Activated CD4-positive, alpha-beta T cell treated with anti-CD3 and anti-CD28 coated beads for 36 hours (primary cell): ENCODE data around the gene TPI1. TPM values are rescaled to one million over a fixed set of nuclear protein-coding genes. Genes with fewer than 3 reads are reported as not detected.

Experiments used
- ATAC-seq: fragments of 200-7000 bp; cut with Tn5 transposase; one replicate; pipeline ENCODE4 v1.10.0; 2021; ENCODE audit warnings: mild to moderate bottlenecking, moderate library complexity
- CTCF ChIA-PET: fragments of 350-600 bp; sonication (Branson Sonifier 250); formaldehyde crosslinking; loops from one replicate; lab custom pipeline; 2021; ENCODE audit warnings: antibody characterized with exemption; lab: Charles Lee
- POLR2A ChIA-PET: fragments of 350-600 bp; sonication (Branson Sonifier 250); formaldehyde crosslinking; loops from one replicate; lab custom pipeline; 2021; ENCODE audit warnings: antibody characterized with exemption, inconsistent platforms; lab: Charles Lee
- DNase-seq: peaks from one replicate; pipeline ENCODE4 v3.0.0-alpha.2; 2020
- H3K27ac Mint-ChIP-seq: one replicate; pipeline ENCODE4 v1.8.0; 2021; ENCODE audit warnings: mixed read lengths
- H3K27me3 Mint-ChIP-seq: one replicate; pipeline ENCODE4 v1.8.0; 2021; ENCODE audit warnings: mixed read lengths
- H3K36me3 Mint-ChIP-seq: one replicate; pipeline ENCODE4 v1.8.0; 2021; ENCODE audit warnings: low read depth, mixed read lengths
- H3K4me1 Mint-ChIP-seq: one replicate; pipeline ENCODE4 v1.8.0; 2021; ENCODE audit warnings: mixed read lengths
- H3K4me3 Mint-ChIP-seq: one replicate; pipeline ENCODE4 v1.8.0; 2021; ENCODE audit warnings: mild to moderate bottlenecking, moderate library complexity, mixed read lengths
- H3K9me3 Mint-ChIP-seq: one replicate; pipeline ENCODE4 v1.8.0; 2021; ENCODE audit warnings: low read depth, mixed read lengths
- intact Hi-C, 2 experiments: fragments of 100-400 bp; cut with DNase I in 1 of 2; cut with micrococcal nuclease in 1 of 2; formaldehyde crosslinking; loops; one replicate each; pipeline versions ENCODE4 v1.14.2 to v1.15.1; 2022 to 2024; cut with DNase I, micrococcal nuclease
- total RNA-seq, 2 experiments: library from RNA; stranded (reverse); gene quantifications; one replicate each; pipeline ENCODE4 v1.2.3, GENCODE V29; 2021

Gene TPI1
- total RNA-seq, 2 experiments from 2014 or later: 1,824 to 2,753 TPM

DNA sequence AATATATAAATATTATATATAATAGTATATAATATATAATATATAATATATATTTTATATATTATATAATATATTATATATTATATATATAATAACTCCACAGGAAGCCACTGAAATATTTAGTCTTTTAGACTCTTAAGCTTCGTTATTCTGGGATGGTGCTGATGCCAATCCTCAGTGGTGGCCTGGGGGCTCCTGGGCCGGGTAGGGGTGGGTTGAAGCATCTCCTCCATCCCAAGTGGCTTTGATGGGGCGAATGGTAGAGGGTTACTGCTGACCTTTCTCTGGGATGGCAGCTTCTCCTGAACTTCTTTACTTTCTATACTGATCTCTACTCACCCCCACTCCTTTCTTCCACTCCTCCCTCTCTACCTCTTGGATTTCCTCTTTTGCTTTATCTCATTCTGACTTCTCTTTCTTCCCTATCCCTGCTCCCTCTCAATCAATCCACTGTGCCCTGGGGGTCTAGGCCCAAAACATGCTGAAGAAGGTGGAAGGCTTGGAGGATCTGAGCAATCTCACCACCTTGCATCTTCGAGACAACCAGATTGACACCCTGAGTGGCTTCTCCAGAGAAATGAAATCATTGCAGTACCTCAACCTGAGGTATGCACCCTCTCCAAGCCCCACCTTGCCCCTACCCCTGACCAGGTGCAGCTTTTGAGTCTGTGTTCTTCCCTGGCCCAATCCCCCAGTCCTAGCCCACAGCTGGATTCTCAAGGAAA is 42.3 kb downstream of the TPI1 start:
- H3K4me3 Mint-ChIP-seq: no peak overlapping the region
- ATAC-seq (no peak), DNase-seq (no peak)
- CTCF ChIA-PET: interaction anchor here (0.6 to 1.9 kb wide), 5 partner anchors 28 to 425 kb away, joined by 4 to 5 read pairs (median 4); no protein-coding TSS in a partner anchor
- no peak overlapping the region for H3K27ac Mint-ChIP-seq
- POLR2A ChIA-PET: no interaction called here
- intact Hi-C loops: no loop called here
- H3K36me3 Mint-ChIP-seq: no peaks in the 10 kb centered on the region
- H3K4me1 Mint-ChIP-seq: peaks cover 14% of the 10 kb centered on the region
- H3K27me3 Mint-ChIP-seq: no peaks in the 10 kb centered on the region
- no peaks in the 10 kb centered on the region for H3K9me3 Mint-ChIP-seq

DNA sequence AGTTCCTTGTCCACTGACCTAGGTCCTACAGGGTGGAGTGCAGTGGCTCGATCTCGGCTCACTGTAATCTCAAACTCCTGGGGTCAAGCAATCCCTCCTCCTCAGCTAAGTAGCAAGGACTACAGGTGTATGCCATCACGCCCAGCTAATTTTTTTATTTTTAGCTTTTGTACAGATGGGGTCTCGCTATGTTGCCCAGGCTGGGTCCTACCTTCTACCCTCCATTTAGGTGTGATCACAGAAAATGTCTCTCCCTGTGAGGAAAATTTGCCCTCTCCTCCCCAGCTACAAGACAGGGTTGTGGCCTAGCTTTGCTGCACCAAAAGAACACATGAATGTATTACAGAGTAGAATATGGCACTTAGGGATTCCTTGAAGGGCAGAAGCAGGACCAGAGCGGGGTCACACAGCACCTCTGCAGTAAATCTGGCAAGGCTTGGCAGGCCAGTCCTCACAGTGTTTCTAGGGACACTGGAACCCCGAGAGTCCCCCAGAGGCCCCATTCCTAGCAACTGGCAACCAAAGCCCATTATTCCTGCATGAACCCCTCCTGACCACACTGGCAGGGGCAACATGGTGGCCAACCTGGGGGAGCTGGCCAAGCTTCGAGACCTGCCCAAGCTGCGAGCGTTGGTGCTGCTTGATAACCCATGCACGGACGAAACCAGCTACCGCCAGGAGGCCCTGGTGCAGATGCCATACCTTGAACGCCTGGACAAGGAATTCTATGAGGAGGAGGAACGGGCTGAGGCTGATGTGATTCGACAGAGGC is 45.0 kb downstream of the TPI1 start:
- Mint-ChIP-seq H3K27ac (no peak overlapping the region), H3K27me3 (no peaks in the 10 kb centered on the region), H3K4me1 (peaks cover 33% of the 10 kb centered on the region), H3K9me3 (no peaks in the 10 kb centered on the region), H3K4me3 (no peak overlapping the region), H3K36me3 (peaks cover 23% of the 10 kb centered on the region)
- CTCF ChIA-PET: interaction anchor here (0.6 to 1.6 kb wide), 10 partner anchors 10 to 349 kb away, joined by 3 to 7 read pairs (median 3); partner anchors contain the start of gene USP5
- ATAC-seq: no peak
- POLR2A ChIA-PET: interaction anchor here (1.0 kb wide), 1 partner anchor 31 kb away, joined by 3 read pairs; the partner anchor contains the start of genes C12orf57 and RNU7-1
- DNase-seq: no peak
- intact Hi-C loops: no loop called here

DNA sequence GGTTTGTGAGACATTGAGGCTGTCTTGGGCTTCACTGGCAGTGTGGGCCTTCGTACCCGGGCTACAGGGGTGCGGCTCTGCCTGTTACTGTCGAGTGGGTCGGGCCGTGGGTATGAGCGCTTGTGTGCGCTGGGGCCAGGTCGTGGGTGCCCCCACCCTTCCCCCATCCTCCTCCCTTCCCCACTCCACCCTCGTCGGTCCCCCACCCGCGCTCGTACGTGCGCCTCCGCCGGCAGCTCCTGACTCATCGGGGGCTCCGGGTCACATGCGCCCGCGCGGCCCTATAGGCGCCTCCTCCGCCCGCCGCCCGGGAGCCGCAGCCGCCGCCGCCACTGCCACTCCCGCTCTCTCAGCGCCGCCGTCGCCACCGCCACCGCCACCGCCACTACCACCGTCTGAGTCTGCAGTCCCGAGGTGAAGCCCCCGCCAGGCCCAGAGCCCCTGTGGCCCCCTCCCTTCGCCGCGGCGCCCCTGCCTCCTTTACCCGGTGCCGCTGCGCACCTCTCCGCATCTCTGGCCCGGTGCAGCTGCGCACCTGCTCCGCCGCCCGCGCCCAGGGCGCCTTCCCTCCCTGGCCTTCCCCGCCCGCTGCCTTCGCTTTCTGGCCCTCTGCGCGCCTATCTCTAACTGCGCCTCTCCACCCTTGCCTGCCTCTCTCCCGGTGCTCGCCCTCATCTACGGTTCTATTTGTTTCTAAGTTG is 47.1 kb downstream of the TPI1 start, which contains the start of gene ENO2:
ENO2 (plus strand) TSS at position 335 of the 701 bp plus-strand sequence. CDS start 1,253 bp downstream, outside the sequence.
- peak; percentile 92 for DNase-seq
- no peaks in the 10 kb centered on the region for H3K9me3 Mint-ChIP-seq
- intact Hi-C loops: loop anchor here (1.0 to 2.0 kb wide), 6 partner anchors 14 to 104 kb away; partner anchors contain the start of genes SPSB2 (in 2 of the 2) and LPCAT3 (in 1 of the 2)
- H3K27me3 Mint-ChIP-seq: no peaks in the 10 kb centered on the region
- H3K4me3 Mint-ChIP-seq: peak within 1 kb of the TSS; percentile 98
- POLR2A ChIA-PET: interaction anchor here (0.6 to 1.8 kb wide), 4 partner anchors 23 to 395 kb away, joined by 3 to 8 read pairs (median 3); partner anchors contain the start of genes C12orf57 and RNU7-1
- peaks cover 35% of the 10 kb centered on the region for H3K4me1 Mint-ChIP-seq
- peak within 1 kb of the TSS; percentile 80 for H3K27ac Mint-ChIP-seq
- CTCF ChIA-PET: interaction anchor here (0.6 to 1.3 kb wide), 6 partner anchors 8 to 1035 kb away, joined by 3 to 6 read pairs (median 3); no protein-coding TSS in a partner anchor
- ATAC-seq: peak; percentile 92
- H3K36me3 Mint-ChIP-seq: peaks cover 33% of the 10 kb centered on the region

DNA sequence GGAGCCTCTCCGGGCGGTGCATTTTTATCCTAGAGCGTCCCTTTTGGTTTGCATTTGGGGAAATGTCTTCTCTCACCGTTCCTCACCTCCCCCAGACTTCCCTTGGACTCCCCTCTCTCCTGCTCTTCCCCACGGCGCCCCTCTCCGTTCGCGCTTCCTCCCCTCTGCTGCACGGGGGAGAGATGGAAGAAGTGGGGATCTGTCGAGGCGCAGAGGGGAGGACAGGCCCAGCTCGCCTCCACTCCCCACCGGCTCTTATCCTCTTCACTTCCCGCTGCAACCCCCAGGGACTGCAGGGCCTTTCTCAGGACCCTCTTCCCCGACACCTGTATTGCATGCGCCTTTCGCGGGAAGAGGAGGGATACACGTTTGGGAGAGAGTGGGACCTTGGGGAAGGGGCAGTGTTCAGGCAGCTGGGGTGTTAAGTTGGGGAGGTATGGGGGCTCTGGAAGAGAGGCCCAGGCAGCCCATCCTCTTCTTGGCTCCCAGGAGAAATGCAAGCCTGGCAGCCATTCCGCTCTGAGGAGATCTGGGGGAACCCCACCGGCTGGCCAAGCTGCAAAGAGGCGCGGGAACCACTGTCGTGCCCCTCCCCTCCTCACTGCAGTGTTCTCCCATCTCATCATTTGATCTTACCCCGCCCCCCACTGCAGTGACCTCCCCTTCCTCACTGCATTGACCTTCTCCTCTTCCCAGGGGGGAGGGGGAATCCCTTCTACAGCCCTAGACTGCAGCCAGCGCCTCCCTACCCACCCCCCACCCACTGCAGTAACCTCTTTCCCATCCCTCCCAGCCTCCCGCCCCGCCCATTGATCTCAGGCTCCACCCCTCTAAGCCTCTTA is 47.8 kb downstream of the TPI1 start:
- ATAC-seq (no peak), DNase-seq (peak; percentile 54)
- CTCF ChIA-PET: interaction anchor here (0.6 to 1.5 kb wide), 5 partner anchors 9 to 1034 kb away, joined by 3 to 6 read pairs (median 3); no protein-coding TSS in a partner anchor
- intact Hi-C loops: loop anchor here (1.0 to 2.0 kb wide), 6 partner anchors 14 to 104 kb away; partner anchors contain the start of genes SPSB2 (in 2 of the 2) and LPCAT3 (in 1 of the 2)
- Mint-ChIP-seq H3K27me3 (no peaks in the 10 kb centered on the region), H3K36me3 (peaks cover 40% of the 10 kb centered on the region), H3K4me3 (peak overlapping the region; percentile 98), H3K27ac (peak overlapping the region; percentile 78), H3K4me1 (peaks cover 38% of the 10 kb centered on the region), H3K9me3 (no peaks in the 10 kb centered on the region)
- POLR2A ChIA-PET: interaction anchor here (0.6 to 1.8 kb wide), 4 partner anchors 24 to 396 kb away, joined by 3 to 8 read pairs (median 3); partner anchors contain the start of genes C12orf57 and RNU7-1

DNA sequence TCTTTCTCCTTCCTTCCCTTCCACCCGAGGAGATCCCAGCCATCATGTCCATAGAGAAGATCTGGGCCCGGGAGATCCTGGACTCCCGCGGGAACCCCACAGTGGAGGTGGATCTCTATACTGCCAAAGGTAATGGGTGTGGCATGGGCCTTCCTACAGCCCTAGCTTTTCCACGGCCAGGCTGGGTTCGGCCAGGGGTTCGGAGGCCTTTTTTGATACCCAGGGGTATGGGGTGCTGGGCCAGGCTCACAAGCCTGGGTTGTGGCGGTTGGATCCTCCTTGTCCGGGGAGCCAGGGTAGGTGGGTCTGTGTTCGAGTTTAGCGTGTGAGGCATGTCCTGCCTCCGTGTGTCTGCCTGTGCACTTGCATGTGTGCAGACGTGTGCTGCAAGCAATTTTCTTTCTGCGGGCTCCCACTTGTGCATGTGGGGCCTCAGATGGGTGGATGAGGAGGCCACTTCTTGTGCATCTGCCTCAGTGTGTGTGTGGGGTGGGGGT is 48.5 kb downstream of the TPI1 start:
- H3K27me3 Mint-ChIP-seq: no peaks in the 10 kb centered on the region
- ATAC-seq (no peak), DNase-seq (no peak)
- peaks cover 40% of the 10 kb centered on the region for H3K36me3 Mint-ChIP-seq
- CTCF ChIA-PET: interaction anchor here (0.7 to 1.5 kb wide), 3 partner anchors 8 to 378 kb away, joined by 3 read pairs; no protein-coding TSS in a partner anchor
- intact Hi-C loops: loop anchor here (2.0 kb wide), 3 partner anchors 13 to 103 kb away; partner anchors contain the start of genes LPCAT3 (in 1 of the 2) and SPSB2 (in 1 of the 2)
- peak overlapping the region; percentile 98 for H3K4me3 Mint-ChIP-seq
- peaks cover 38% of the 10 kb centered on the region for H3K4me1 Mint-ChIP-seq
- H3K9me3 Mint-ChIP-seq: no peaks in the 10 kb centered on the region
- peak overlapping the region; percentile 78 for H3K27ac Mint-ChIP-seq
- POLR2A ChIA-PET: no interaction called here

DNA sequence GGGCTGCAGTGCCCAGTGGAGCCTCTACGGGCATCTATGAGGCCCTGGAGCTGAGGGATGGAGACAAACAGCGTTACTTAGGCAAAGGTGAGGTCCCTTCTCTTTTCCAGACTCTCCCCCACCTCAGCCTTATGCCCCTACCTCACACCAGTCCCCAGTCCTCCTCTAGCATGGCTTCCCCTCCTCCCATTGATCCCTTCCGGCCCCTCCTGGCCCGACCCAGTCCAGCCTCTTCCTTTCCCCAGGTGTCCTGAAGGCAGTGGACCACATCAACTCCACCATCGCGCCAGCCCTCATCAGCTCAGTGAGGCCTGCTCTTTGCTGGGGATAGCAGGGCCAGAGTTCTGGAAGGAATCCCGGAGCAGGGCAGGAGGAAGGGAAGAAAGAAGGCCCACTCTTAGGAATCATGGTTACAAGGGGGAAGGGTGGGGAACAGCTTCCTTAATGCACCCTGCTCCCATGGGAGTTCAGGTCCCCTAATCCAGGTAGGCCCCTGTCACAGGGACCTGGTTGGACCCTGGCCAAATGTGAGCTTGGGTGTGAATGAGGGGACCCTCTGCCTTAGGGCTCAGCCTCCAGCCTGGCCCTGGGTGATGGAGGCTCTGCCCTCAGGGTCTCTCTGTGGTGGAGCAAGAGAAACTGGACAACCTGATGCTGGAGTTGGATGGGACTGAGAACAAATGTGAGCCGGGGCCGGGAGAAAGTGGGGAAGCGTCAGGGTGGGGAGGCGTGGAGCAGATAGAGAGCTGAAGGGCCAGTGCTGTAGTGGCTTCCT is 49.3 kb downstream of the TPI1 start:
- Mint-ChIP-seq H3K27ac (no peak overlapping the region), H3K9me3 (no peaks in the 10 kb centered on the region), H3K36me3 (peaks cover 43% of the 10 kb centered on the region), H3K4me3 (peak overlapping the region; percentile 98), H3K4me1 (peaks cover 38% of the 10 kb centered on the region), H3K27me3 (no peaks in the 10 kb centered on the region)
- CTCF ChIA-PET: interaction anchor here (0.6 to 1.5 kb wide), 7 partner anchors 7 to 1015 kb away, joined by 3 to 4 read pairs (median 3); no protein-coding TSS in a partner anchor
- POLR2A ChIA-PET: interaction anchor here (1.1 kb wide), 1 partner anchor 46 kb away, joined by 3 read pairs; no protein-coding TSS in a partner anchor
- DNase-seq (no peak), ATAC-seq (no peak)
- intact Hi-C loops: no loop called here

DNA sequence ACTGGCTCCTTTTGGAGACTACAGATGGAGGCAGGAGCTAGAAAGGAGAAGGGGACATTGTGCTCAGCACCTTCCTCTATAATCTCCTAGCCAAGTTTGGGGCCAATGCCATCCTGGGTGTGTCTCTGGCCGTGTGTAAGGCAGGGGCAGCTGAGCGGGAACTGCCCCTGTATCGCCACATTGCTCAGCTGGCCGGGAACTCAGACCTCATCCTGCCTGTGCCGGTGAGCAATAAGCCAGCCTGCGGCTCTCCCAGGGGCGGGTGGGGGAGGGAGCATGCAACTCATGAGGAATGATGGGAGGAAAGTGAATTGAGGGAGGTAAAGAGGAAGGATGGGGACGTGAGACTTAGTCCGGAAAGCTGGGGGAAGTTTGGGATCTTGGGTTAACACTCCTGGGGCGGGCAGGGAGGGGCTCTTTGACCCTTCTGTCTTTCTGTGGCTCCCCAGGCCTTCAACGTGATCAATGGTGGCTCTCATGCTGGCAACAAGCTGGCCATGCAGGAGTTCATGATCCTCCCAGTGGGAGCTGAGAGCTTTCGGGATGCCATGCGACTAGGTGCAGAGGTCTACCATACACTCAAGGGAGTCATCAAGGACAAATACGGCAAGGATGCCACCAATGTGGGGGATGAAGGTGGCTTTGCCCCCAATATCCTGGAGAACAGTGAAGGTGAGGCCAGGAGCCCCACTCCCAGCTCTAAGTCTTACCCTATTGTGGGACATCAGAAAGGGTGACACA is 50.3 kb downstream of the TPI1 start:
- ChIA-PET CTCF (interaction anchor here (0.6 to 1.3 kb wide), 4 partner anchors 11 to 1014 kb away, joined by 3 to 5 read pairs (median 3); no protein-coding TSS in a partner anchor), POLR2A (interaction anchor here (0.8 to 1.1 kb wide), 3 partner anchors 20 to 47 kb away, joined by 3 read pairs; partner anchors contain the start of gene RNU7-1)
- Mint-ChIP-seq H3K36me3 (peaks cover 51% of the 10 kb centered on the region), H3K4me3 (no peak overlapping the region), H3K27me3 (no peaks in the 10 kb centered on the region), H3K27ac (no peak overlapping the region), H3K4me1 (peaks cover 37% of the 10 kb centered on the region), H3K9me3 (no peaks in the 10 kb centered on the region)
- ATAC-seq: no peak
- no peak for DNase-seq
- intact Hi-C loops: no loop called here

DNA sequence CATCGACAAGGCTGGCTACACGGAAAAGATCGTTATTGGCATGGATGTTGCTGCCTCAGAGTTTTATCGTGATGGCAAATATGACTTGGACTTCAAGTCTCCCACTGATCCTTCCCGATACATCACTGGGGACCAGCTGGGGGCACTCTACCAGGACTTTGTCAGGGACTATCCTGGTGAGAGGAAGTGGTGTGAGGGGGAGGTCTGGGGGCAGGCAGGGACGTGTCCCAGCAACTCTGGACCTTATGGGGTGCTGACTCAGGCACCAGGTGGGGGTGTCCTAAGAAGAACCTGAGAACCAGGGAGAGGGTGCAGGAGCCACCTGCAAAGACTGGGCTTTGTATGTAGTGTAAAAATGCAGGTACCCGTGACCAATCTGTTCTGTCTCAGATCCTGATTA is 52.3 kb downstream of the TPI1 start:
- ATAC-seq (no peak), DNase-seq (no peak)
- H3K27me3 Mint-ChIP-seq: no peaks in the 10 kb centered on the region
- no peak overlapping the region for H3K4me3 Mint-ChIP-seq
- peak overlapping the region; percentile 38 for H3K27ac Mint-ChIP-seq
- ChIA-PET CTCF (interaction anchor here (0.6 to 1.4 kb wide), 2 partner anchors 28 to 52 kb away, joined by 3 to 5 read pairs; partner anchors contain the start of gene TPI1), POLR2A (no interaction called here)
- peaks cover 31% of the 10 kb centered on the region for H3K4me1 Mint-ChIP-seq
- intact Hi-C loops: no loop called here
- peaks cover 59% of the 10 kb centered on the region for H3K36me3 Mint-ChIP-seq
- H3K9me3 Mint-ChIP-seq: no peaks in the 10 kb centered on the region
